NCI-H226 (cell line): ENCODE results near the gene CYBA.

Experiments
- DNase-seq: peaks from one replicate; pipeline ENCODE4 v3.0.0-alpha.2; 2015

The CYBA gene

DNA sequence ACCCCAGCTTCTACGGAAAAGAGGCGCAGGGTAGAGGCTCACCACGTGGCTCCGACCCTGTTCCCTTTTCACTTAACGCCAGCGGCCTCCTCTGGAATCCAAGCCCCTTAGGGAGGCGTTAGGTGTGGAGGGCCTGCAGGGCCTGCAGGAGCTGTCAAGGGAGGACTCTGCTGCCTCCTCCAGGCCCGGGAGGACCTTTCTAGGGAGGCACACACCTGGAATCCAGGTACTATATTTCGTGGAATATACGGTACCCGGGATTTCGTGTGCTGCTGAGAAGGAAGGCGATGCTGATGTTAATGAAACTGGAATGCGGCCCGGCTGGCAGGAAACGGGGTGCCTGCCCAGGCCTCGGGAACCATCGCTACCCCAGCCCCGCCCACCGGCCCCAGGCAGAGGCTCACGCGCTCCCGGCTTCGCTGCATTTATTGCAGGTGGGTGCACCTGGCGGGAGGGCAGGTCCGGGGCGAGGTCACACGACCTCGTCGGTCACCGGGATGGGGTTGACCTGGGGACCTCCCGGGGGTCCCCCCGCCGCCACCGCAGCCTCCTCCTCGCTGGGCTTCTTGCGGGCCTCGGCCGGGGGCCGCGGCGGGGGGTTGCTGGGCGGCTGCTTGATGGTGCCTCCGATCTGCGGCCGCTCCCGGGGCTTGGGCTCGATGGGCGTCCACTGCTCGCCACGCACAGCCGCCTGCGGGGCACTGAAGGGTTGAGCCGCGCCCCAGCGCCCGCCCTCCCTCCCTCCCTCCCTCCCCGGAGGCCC is 7.8 kb downstream of the CYBA start:
- no peak for DNase-seq

DNA sequence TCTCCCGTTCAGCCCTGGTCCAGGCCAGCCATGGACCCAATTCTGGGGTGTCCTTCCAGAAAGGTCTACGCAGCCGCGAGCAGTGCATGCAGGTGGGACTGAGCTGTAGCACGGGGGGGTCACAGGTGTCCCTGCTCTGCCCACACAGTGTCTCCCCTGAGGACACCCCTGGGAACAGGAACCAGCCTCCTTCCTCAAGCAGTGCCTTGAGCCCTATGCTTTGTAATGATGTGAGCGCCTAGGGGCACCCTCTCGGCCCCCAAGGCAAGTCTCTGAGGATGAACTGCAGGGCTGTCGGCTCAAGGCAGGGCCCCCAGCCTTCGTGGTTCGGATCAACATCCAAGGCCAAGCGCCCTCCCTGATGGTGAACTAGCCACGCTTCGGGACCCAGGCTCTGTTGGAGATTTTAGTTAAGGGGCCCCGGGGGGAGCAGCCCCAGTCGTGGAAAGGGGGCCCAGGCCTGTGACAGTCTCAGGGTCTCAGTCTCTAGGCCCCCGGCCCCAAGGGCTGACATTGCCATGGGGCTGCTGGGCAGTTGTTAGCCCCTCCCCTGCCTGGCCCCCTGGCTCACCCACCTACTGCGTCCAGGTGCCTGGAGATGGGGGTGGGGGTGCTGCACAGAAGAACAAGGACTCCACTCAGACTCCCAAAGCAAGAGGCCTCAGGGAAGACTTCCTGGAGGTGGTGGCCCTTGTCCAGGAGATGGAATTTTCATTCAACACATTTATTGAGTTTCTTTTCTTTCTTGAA is 10.2 kb downstream of the CYBA start:
- no peak for DNase-seq

DNA sequence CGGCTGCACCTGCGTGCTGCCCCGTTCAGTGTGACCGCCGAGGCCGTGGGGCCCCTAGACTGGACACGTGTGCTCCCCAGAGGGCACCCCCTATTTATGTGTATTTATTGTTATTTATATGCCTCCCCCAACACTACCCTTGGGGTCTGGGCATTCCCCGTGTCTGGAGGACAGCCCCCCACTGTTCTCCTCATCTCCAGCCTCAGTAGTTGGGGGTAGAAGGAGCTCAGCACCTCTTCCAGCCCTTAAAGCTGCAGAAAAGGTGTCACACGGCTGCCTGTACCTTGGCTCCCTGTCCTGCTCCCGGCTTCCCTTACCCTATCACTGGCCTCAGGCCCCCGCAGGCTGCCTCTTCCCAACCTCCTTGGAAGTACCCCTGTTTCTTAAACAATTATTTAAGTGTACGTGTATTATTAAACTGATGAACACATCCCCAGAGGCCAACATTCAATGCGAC is 10.8 kb downstream of the CYBA start:
- DNase-seq = no peak

GRCh38 chr16:88639231-88640038 is 11.4 kb downstream of the CYBA start:
- DNase-seq = no peak

GRCh38 chr16:88638323-88639230 is 12.3 kb downstream of the CYBA start, which contains the start of gene IL17C:
Gene IL17C, plus strand, starts transcription at chr16:88638572. Its CDS starts 70 bp downstream, at chr16:88638642.
- DNase-seq = no peak

DNA sequence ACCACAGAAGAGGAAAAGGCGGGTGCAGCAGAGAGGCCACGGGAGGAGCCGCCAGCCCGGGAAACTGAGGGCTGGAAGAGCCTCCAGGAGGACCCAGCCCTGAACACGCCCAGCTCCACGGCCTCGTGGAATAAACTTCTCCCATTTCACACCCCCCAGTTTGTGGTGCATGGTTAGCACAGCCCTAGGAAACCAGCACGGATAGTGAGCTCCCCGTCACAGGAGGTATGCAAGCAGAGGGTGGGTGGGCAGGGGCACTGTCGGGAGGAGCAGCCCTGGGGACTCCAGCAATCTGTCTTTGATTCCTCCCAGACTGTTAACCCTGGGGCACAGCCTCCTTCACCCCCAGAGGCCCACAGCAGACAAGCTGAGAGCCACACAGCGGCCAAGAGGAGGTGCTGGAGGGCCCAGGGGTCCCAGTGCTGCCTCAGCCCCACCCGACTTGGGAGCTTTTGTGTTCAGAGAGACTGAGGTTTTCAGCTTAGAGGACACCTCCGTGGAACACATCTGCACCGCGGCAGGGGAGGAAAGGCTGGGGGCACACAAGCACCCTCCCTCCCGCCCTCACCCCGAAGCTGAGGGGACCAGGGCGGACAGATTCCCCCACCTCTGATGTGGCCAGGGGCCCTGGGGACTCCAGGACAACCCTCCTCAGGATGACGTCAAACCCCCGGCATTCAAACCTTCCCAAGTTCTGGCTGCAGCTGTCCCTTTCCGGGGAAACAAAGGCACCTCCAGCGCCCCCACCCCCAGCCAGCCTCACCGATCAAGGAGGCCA is 14.2 kb downstream of the CYBA start:
- DNase-seq = no peak

GRCh38 chr16:88635671-88636319 is 15.1 kb downstream of the CYBA start:
- DNase-seq = no peak

GRCh38 chr16:88634994-88635670 is 15.7 kb downstream of the CYBA start:
- DNase-seq = no peak

DNA sequence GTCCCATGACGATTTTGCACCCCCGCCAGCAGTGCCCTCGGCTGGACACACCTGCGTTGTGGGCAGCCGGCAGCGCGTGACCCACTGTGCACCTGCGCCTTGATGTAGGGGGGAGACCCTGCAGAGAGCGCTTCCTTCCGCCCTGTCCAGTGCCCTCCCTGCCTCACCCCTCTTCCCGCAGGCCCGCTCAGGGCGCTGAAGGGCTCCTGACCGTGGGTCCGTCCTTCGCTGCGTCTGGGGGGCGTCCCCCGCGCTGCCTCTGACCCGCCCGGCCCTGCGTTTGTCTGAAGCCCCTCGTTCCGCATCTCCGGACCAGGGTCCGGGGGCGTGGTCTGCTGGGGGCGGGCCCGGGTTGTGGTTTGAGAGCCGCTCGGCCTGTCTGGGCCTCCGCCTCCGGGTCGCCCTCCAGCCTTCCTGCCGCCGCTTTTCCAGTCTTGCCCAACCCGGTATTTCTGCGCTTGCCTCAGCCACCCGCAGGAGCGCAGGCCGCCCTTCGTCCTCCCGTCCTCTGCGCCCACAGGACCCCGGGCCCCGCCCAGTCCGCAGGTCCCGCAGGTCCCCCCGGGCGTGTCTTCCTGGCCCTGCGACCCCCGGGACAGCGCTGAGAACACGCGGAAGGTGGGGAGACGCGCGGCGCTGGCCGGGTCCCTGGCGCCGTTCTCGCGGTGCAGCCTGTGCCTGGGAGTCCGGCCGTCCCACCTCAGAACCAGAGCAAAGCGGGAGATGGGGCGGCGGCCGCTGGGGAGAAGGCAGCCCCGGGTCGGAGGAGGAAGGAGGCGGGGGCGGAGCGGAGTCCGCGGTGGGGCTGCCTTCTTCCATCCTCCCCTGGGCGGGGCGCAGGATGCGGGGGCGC is 16.5 kb downstream of the CYBA start:
- DNase-seq = peak; percentile 88

DNA sequence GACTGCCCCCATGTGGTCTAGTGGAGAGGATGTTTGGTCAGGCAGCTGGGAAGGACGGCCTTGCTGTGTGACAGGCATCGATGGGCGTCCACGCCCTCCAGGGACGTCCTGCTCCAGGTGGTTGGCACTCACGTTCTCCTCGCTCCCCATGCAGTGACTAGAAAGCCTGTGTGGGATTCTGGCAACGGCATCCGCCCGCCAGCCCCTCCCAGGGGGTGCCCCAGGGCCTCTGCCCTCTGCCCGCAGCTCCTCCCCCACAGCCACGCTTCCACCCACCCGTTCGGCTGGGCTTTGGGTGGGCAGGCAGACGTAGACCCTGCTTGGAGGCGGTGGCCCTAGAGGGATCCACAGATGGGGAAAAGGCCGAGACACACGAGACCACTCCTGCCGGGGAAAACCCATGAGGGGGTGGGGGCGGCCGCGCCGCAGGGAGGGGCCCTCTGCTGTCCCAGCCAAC is 17.1 kb downstream of the CYBA start:
- DNase-seq = peak; percentile 34

DNA sequence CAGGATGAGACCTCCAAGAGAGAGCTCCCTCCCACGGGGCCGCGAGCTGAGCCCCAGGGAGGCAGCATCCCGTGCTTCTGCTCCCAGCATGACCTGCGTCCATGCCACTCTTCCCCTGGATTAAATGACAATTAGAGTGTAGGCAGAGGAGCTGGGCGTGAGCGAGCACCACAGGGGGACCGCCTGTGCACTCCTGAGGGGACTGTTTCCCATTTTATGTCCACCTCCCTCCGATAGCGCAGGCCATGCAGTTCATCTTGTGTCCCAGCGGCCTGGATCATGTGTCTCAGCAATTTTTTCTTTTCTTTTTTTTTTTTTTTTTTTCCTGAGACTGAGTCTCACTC is 18.3 kb downstream of the CYBA start:
- no peak for DNase-seq

DNA sequence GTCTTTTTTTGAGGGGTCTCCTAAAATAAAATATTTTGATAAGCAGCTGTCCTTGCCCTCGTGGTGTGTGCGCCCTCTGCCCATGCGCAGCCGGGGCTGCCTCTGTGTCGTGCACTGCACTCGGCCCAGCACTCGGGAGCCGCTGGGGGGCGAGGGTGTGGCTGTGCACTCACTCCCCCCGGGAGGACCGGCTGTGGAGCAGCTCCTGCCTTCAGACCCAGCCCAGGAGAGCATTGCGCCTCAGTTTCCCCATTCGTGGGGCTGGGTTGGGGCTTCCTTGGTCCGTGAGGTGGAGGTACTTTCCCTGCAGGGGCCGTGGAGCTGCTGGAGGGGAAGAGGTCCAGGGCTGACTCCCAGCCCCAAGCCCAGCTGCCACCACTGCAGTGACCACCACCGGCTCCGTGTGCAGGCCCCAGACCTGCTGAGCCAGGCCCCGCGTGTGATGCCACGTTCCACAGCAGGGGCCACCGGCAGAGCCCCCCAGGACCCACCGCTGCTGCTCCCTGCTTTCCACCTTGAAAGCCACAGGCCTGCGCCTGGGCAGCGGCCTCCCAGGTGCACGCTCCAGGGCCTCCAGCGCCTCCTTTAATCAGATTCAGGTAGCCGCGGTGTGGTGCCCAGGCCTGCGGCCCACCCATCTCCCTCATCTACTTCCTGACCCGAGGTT is 18.8 kb downstream of the CYBA start:
- DNase-seq = no peak

DNA sequence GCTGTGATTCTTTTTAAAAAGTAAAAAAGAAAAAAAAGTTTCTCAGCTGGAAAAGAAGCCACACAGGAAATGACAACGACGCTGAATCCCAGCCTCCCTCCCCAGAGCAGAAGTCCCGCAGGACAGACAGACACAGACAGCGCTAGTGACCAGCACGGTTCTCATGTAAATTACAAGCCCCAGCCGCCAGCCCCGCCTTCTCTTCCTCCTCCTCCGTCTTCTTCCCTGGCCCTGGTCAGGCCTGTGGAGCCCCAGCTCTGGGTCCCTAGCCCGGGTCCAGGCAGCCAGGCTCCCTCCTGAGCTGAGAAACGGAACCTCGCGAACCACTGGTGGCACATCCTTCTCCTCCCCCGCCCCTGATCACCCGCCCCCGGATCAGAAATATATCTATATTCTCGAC is 19.5 kb downstream of the CYBA start:
- DNase-seq = no peak

DNA sequence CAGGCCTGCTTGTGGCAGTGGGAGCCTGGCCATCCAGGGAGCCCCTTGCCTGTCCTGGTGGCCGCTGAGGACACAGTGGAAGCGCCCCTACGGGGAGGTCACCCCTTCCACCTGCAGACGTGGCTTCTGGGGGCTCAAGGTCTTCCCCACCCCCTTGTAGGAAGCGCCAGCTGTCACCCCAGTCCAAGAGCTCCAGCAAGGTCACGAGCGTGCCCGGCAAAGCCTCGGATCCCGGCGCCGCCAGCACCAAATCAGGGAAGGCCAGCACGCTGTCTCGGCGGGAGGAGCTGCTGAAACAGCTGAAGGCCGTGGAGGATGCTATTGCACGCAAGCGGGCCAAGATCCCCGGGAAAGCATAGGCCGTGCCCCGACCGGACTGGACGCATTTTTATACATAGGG is 19.9 kb downstream of the CYBA start:
- no peak for DNase-seq

GRCh38 chr16:88630433-88630832 is 20.4 kb downstream of the CYBA start:
- DNase-seq = no peak

GRCh38 chr16:88629835-88630234 is 21.0 kb downstream of the CYBA start:
- no peak for DNase-seq

DNA sequence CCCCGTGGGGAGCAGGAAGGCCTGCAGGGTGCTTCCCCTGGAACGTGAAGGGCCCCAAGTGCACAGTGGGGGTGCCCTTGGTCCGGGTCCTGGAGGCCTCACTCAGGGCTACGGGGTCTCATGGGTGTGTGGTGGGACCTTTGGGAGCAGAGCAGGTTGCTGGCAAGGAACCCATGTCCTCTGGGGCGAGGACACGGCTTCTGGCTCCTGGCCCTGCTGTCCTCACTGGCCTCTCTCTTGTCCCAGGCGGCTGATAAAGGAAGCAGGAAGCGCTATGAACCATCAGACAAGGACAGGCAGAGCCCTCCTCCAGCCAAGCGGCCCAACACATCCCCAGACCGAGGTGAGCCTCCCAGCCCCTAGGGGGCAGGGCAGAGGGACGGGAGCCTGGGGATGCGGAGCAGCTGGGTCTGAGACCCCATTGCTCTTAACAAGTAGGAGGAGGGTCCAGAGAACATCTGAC is 22.3 kb downstream of the CYBA start:
- no peak for DNase-seq

- DNase-seq = no peak
Observed at GRCh38 chr16:88627531-88628411, 23.1 kb downstream of the CYBA start.
